ENCODE results near the gene CCHCR1.
"Not testable (repeated sequence)": the region's sequence is repeated elsewhere in the genome, so short reads cannot be mapped to it uniquely, and the experiment has no call there.

DNA sequence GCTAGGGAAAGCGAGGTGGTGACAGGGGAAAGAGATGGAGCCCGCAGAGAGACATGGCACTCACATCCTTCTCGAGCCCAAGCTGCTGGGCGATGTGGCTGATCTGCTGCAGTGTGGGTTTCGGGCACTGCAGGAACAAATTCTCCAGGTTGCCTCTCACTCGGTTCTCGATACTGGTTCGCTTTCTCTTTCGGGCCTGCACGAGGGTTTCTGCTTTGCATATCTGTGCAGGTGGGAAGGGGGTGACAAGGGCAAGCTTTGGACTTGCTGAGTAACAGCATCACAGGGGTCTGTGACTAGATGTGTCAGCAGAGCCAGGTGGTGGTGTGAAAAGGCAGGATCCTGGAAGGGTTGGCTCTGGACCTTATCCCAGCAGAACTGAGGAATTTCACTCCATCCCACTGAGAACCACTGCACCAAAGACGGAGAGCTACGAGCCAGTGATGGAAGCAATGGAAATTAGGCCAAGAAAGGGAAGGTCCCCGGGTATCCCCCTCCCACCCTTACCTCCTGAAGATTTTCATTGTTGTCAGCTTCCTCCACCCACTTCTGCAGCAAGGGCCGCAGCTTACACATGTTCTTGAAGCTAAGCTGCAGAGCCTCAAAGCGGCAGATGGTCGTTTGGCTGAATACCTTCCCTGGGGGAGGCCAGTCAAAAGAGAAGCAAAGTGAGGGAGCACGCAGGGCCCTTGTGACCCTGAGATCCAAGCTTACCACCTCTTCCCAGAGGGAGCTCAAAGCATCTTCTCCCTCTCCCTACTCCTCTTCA, 7.6 kb upstream of the CCHCR1 start:
- TF ChIP-seq POLR2AphosphoS5, GABPA (IDR thresholded peaks at IDR 0.05; ENCODE audit: low read depth): not testable (repeated sequence)
- TF ChIP-seq, protein P1, sequence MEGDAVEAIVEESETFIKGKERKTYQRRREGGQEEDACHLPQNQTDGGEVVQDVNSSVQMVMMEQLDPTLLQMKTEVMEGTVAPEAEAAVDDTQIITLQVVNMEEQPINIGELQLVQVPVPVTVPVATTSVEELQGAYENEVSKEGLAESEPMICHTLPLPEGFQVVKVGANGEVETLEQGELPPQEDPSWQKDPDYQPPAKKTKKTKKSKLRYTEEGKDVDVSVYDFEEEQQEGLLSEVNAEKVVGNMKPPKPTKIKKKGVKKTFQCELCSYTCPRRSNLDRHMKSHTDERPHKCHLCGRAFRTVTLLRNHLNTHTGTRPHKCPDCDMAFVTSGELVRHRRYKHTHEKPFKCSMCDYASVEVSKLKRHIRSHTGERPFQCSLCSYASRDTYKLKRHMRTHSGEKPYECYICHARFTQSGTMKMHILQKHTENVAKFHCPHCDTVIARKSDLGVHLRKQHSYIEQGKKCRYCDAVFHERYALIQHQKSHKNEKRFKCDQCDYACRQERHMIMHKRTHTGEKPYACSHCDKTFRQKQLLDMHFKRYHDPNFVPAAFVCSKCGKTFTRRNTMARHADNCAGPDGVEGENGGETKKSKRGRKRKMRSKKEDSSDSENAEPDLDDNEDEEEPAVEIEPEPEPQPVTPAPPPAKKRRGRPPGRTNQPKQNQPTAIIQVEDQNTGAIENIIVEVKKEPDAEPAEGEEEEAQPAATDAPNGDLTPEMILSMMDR (IDR thresholded peaks at IDR 0.05; ENCODE audit: insufficient read depth, low read length): not testable (repeated sequence)
- TF ChIP-seq, protein P2, sequence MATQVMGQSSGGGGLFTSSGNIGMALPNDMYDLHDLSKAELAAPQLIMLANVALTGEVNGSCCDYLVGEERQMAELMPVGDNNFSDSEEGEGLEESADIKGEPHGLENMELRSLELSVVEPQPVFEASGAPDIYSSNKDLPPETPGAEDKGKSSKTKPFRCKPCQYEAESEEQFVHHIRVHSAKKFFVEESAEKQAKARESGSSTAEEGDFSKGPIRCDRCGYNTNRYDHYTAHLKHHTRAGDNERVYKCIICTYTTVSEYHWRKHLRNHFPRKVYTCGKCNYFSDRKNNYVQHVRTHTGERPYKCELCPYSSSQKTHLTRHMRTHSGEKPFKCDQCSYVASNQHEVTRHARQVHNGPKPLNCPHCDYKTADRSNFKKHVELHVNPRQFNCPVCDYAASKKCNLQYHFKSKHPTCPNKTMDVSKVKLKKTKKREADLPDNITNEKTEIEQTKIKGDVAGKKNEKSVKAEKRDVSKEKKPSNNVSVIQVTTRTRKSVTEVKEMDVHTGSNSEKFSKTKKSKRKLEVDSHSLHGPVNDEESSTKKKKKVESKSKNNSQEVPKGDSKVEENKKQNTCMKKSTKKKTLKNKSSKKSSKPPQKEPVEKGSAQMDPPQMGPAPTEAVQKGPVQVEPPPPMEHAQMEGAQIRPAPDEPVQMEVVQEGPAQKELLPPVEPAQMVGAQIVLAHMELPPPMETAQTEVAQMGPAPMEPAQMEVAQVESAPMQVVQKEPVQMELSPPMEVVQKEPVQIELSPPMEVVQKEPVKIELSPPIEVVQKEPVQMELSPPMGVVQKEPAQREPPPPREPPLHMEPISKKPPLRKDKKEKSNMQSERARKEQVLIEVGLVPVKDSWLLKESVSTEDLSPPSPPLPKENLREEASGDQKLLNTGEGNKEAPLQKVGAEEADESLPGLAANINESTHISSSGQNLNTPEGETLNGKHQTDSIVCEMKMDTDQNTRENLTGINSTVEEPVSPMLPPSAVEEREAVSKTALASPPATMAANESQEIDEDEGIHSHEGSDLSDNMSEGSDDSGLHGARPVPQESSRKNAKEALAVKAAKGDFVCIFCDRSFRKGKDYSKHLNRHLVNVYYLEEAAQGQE (IDR thresholded peaks at IDR 0.05; ENCODE audit: insufficient replicate concordance, low read depth): not testable (repeated sequence)
